A549 (cell line): ENCODE data around the gene STAMBP. TPM values are rescaled to one million over a fixed set of nuclear protein-coding genes. Genes with fewer than 3 reads are reported as not detected.

Experiments used
- ATAC-seq, 2 experiments: fragments of 200-7000 bp in 1 of 2; fragments of >200 bp in 1 of 2; cut with Nextera tagmentation in 1 of 2; cut with Tn5 transposase in 1 of 2; 3 replicates each; pipeline versions ENCODE4 v1.8.0 to v1.9.1; 2018 to 2020; ENCODE audit warnings: mild to moderate bottlenecking in 1 of 2, moderate library complexity in 1 of 2
- CTCF ChIA-PET: fragments of 300-600 bp; sonication (Branson Sonifier 250); formaldehyde crosslinking; extraction: SDS; loops from one replicate; lab custom pipeline; 2021; ENCODE audit warnings: antibody characterized with exemption, inconsistent platforms; lab: Yijun Ruan, JAX
- POLR2A ChIA-PET: fragments of 350-600 bp; formaldehyde crosslinking; extraction: SDS; loops from one replicate; lab custom pipeline; 2021; ENCODE audit warnings: antibody characterized with exemption, inconsistent platforms; lab: Yijun Ruan, JAX
- DNase-seq, 2 experiments: peaks; one replicate each; pipeline versions ENCODE4 v3.0.0 to v3.0.0-alpha.2; 2011 to 2016; ENCODE audit warnings: low read depth in 1 of 2, low spot score in 1 of 2
- FAIRE-seq: peaks from 2 replicates; lab custom pipeline; 2011; peaks lifted over from hg19 to GRCh38; lab: Jason Lieb, UNC
- H3K27ac ChIP-seq, 2 experiments: fragments of >200 bp; sonication (Bioruptor Twin); formaldehyde crosslinking; 3 replicates each; pipeline ENCODE4 v1.5.1; 2016 to 2017
- H3K4me1 ChIP-seq: fragments of >200 bp; sonication (Bioruptor Twin); formaldehyde crosslinking; 3 replicates; pipeline ENCODE4 v1.6.1; 2016
- H3K4me2 ChIP-seq: fragments of >200 bp; sonication (Bioruptor Twin); formaldehyde crosslinking; 3 replicates; pipeline ENCODE4 v1.6.1; 2016
- H3K4me3 ChIP-seq: fragments of >200 bp; sonication (Bioruptor Twin); formaldehyde crosslinking; 3 replicates; pipeline ENCODE4 v1.5.1; 2016
- H3K9me3 ChIP-seq: fragments of >200 bp; sonication (Bioruptor Twin); formaldehyde crosslinking; 3 replicates; pipeline ENCODE4 v1.6.1; 2016
- CBX2 ChIP-seq: fragments of 200-600 bp; sonication (generic); IDR thresholded peaks from 2 replicates; pipeline ENCODE4 v1.6.1; 2016; ENCODE audit warnings: low read depth, mild to moderate bottlenecking, borderline replicate concordance
- CEBPB ChIP-seq, 2 experiments: fragments of >200 bp in 1 of 2; sonication (Bioruptor Twin) in 1 of 2; formaldehyde crosslinking in 1 of 2; IDR thresholded peaks; 2 replicates each; pipeline ENCODE4 v1.6.1; 2012 to 2016
- CTCF ChIP-seq: fragments of >200 bp; sonication (Bioruptor Twin); formaldehyde crosslinking; IDR thresholded peaks from 3 replicates; pipeline ENCODE4 v1.5.1; 2016
- FOSB ChIP-seq: fragments of 250-450 bp; sonication (Bioruptor Pico); IDR thresholded peaks from 2 replicates; pipeline ENCODE4 v1.5.0; 2020; ENCODE audit warnings: mild to moderate bottlenecking, moderate library complexity
- HDAC2 ChIP-seq: fragments of 200-600 bp; sonication (generic); IDR thresholded peaks from 2 replicates; pipeline ENCODE4 v1.6.1; 2016
- HES2 ChIP-seq: fragments of >200 bp; sonication (Bioruptor Twin); formaldehyde crosslinking; IDR thresholded peaks from 2 replicates; pipeline ENCODE4 v1.6.1; 2016
- HEYL ChIP-seq: fragments of 250-450 bp; sonication (Bioruptor Pico); IDR thresholded peaks from 2 replicates; pipeline ENCODE4 v1.8.0; 2021; ENCODE audit warnings: mild to moderate bottlenecking, moderate library complexity
- HOXB5 ChIP-seq: fragments of 250-450 bp; sonication (Bioruptor Pico); IDR thresholded peaks from 2 replicates; pipeline ENCODE4 v1.5.0; 2020; ENCODE audit warnings: mild to moderate bottlenecking, moderate library complexity
- MAZ ChIP-seq: fragments of 150-350 bp; IDR thresholded peaks from 2 replicates; pipeline ENCODE4 v1.6.1; 2014; ENCODE audit warnings: antibody characterized with exemption, low read depth, low read length, borderline replicate concordance
- MYC ChIP-seq: IDR thresholded peaks from 2 replicates; pipeline ENCODE4 v1.6.1; 2012; ENCODE audit warnings: mild to moderate bottlenecking, inconsistent platforms, low read length, improper control_type of control experiment, borderline replicate concordance
- NPAS2 ChIP-seq: fragments of 250-450 bp; sonication (Bioruptor Pico); IDR thresholded peaks from 2 replicates; pipeline ENCODE4 v1.8.0; 2022; ENCODE audit warnings: mild to moderate bottlenecking, moderate library complexity, borderline replicate concordance
- NR3C1 ChIP-seq: fragments of >200 bp; sonication (Bioruptor Twin); formaldehyde crosslinking; IDR thresholded peaks from 3 replicates; pipeline ENCODE4 v1.6.1; 2017
- RAD21 ChIP-seq, 2 experiments: fragments of >200 bp in 1 of 2; sonication (Bioruptor Twin) in 1 of 2; formaldehyde crosslinking in 1 of 2; IDR thresholded peaks in 1 of 2; conservative IDR thresholded peaks in 1 of 2; 2 replicates in 1 of 2; 3 replicates in 1 of 2; pipeline ENCODE4 v1.6.1; 2012 to 2018; ENCODE audit warnings: inconsistent platforms in 1 of 2
- RCOR1 ChIP-seq: fragments of 150-350 bp; IDR thresholded peaks from 2 replicates; pipeline ENCODE4 v1.6.1; 2014; ENCODE audit warnings: antibody characterized with exemption, low read length, low read depth
- RFX5 ChIP-seq: fragments of 450-650 bp; IDR thresholded peaks from 2 replicates; pipeline ENCODE4 v1.7.1; 2014; ENCODE audit warnings: antibody characterized with exemption, mild to moderate bottlenecking, moderate library complexity
- TP53 ChIP-seq: fragments of 250-450 bp; sonication (Bioruptor Pico); IDR thresholded peaks from 2 replicates; pipeline ENCODE4 v1.5.0; 2021; ENCODE audit warnings: mild to moderate bottlenecking, moderate library complexity
- USF2 ChIP-seq: fragments of 450-650 bp; IDR thresholded peaks from 2 replicates; pipeline ENCODE4 v1.6.1; 2014; ENCODE audit warnings: antibody characterized with exemption
- ZFP36 ChIP-seq: fragments of 450-650 bp; IDR thresholded peaks from 2 replicates; pipeline ENCODE4 v1.6.1; 2014; ENCODE audit warnings: borderline replicate concordance; ENCODE audit not compliant: partially characterized antibody
- WGBS: methylation state at CpG from one replicate; pipeline ENCODE4 v1.1.6; 2017; ENCODE audit errors: missing lambda C conversion rate; 5-methylcytosine and 5-hydroxymethylcytosine counted together
- polyA plus RNA-seq, 4 experiments: library from polyadenylated mRNA; depleted of rRNA in 3 of 4; stranded (reverse); fragments of >200 nt; fragmentation: RNase III in 1 of 4; extraction: RNeasy Plus Mini Kit Qiagen cat#74134 plus additional on column Dnase treatment in 1 of 4; gene quantifications; 2 replicates in 3 of 4; 3 replicates in 1 of 4; pipeline ENCODE4 v1.2.3, GENCODE V29; 2011 to 2017
- TF ChIP-seq, protein P1 (sequence below): IDR thresholded peaks from 2 replicates; pipeline ENCODE4 v1.6.1; 2012
- TF ChIP-seq, protein P2 (sequence below): fragments of >200 bp; sonication (Bioruptor Twin); formaldehyde crosslinking; IDR thresholded peaks from 3 replicates; pipeline ENCODE4 v1.6.1; 2016

STAMBP gene
- polyA plus RNA-seq, 2 of the 4 experiments (the other 2 are of a cell fraction) = 44.4 to 96.3 TPM

DNA sequence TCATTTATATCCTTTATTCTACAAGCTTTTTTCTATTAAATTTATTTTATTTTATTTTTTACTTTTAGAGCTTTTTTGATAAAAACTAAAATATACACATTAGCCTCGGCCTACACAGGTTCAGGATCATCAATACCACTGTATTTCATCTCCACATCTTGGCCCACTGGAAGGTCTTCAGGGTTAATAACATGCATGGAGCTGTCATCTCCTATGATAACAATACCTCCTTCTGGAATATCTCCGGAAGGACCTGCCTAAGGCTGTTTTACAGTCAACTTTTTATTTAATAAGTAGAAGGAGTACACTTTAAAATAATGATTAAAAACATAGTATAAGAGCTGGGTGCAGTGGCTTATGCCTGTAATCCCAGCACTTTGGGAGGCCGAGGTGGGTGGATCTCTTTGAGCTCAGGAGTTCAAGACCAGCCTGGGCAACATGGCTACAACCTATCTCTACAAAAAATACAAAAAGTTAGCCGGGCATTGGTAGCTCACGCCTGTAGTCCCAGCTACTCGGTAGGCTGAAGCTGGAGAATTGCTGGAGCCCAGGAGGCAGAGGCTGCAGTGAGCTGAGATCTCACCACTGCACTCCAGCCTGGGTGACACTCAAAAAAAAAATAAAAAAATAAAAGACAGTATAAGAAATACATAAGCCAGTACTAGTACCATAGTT, 82.2 kb downstream of the STAMBP start (continued):
- TF ChIP-seq MAZ = no peak
- no peak for TF ChIP-seq CEBPB (IDR thresholded peaks at IDR 0.05)
- TF ChIP-seq CBX2 = no peak
- TF ChIP-seq MYC = no peak

DNA sequence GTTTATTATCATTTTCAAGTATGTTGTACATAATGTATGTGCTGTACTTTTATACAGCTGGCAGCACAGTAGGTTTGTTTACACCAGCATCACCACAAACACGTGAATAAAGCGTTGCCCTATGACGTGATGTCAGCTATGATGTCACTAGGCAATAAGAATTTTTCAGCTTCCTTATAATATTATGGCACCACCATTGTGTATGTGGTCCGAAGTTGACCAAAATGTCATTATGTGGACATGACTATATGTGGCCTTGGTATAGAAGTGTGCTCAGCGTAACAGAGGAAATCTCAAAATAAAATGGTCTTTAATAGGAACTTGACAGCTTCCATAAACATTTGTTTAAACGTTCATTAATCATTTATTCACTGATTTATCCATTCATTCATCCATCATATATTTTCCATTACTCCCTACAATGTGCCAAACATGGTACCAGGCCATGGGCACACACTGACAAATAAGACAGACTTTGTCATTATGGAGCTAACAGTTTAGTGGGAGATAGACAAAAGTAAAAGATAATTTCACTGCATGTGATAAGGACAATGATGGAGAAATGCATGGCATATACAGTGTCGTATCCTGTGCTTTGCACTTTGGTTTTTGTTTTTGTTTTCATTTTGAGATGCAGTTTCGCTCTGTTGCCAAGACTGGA, 82.9 kb downstream of the STAMBP start:
- Histone ChIP-seq H3K4me3 (no peak overlapping the region), H3K9me3 (no peaks in the 10 kb centered on the region), H3K4me1 (no peaks in the 10 kb centered on the region), H3K4me2 (no peak overlapping the region), H3K27ac (no peak overlapping the region)
- ATAC-seq (no peak), FAIRE-seq (no peak), DNase-seq (no peak)
- POLR2A ChIA-PET = no interaction called here
- WGBS = 66% methylated on average over 8 of the region's 8 CpGs
- CTCF ChIA-PET = interaction anchor here (0.7 to 2.6 kb wide), 6 partner anchors 10 to 338 kb away, joined by 3 to 13 read pairs (median 4); no protein-coding TSS in a partner anchor
- TF ChIP-seq TP53 (CRISPR knock-in tag) (no peak), NPAS2 (CRISPR knock-in tag) (no peak), HOXB5 (CRISPR knock-in tag) (no peak), HDAC2 (no peak), CEBPB (IDR thresholded peaks at IDR 0.05) (no peak), CTCF (no peak), MYC (no peak), FOSB (no peak), NR3C1 (no peak), RFX5 (no peak), HEYL (CRISPR knock-in tag) (no peak), ZFP36 (no peak), HES2 (no peak), USF2 (no peak), RCOR1 (no peak), RAD21 (conservative IDR thresholded peaks at IDR 0.05 in 1 of 2, IDR thresholded peaks at IDR 0.05 in 1 of 2) (no peak)
- TF ChIP-seq, protein P1, sequence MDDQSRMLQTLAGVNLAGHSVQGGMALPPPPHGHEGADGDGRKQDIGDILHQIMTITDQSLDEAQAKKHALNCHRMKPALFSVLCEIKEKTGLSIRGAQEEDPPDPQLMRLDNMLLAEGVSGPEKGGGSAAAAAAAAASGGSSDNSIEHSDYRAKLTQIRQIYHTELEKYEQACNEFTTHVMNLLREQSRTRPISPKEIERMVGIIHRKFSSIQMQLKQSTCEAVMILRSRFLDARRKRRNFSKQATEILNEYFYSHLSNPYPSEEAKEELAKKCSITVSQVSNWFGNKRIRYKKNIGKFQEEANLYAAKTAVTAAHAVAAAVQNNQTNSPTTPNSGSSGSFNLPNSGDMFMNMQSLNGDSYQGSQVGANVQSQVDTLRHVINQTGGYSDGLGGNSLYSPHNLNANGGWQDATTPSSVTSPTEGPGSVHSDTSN = no peak
- TF ChIP-seq, protein P2, sequence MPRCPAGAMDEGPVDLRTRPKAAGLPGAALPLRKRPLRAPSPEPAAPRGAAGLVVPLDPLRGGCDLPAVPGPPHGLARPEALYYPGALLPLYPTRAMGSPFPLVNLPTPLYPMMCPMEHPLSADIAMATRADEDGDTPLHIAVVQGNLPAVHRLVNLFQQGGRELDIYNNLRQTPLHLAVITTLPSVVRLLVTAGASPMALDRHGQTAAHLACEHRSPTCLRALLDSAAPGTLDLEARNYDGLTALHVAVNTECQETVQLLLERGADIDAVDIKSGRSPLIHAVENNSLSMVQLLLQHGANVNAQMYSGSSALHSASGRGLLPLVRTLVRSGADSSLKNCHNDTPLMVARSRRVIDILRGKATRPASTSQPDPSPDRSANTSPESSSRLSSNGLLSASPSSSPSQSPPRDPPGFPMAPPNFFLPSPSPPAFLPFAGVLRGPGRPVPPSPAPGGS = no peak
